Endodermal cell (in vitro differentiated cells): ENCODE data around the gene HSF2. TPM values are rescaled to one million over a fixed set of nuclear protein-coding genes. Genes with fewer than 3 reads are reported as not detected.

ENCODE experiments used
- DNase-seq: peaks from one replicate; pipeline ENCODE4 v3.0.0-alpha.2; 2017
- H3K27ac ChIP-seq: 2 replicates; pipeline ENCODE4 v1.5.1; 2013; ENCODE audit warnings: mild to moderate bottlenecking, low read depth, low read length, moderate library complexity
- H3K27me3 ChIP-seq: 2 replicates; pipeline ENCODE4 v1.6.1; 2013; ENCODE audit warnings: mild to moderate bottlenecking, low read length, moderate library complexity; ENCODE audit not compliant: insufficient read depth, control insufficient read depth, poor library complexity, severe bottlenecking
- H3K36me3 ChIP-seq: 2 replicates; pipeline ENCODE4 v1.7.0; 2013; ENCODE audit warnings: mild to moderate bottlenecking, low read length, moderate library complexity; ENCODE audit not compliant: control insufficient read depth, insufficient read depth
- H3K4me1 ChIP-seq: one replicate; pipeline ENCODE4 v1.7.0; 2013; ENCODE audit warnings: low read length; ENCODE audit not compliant: control insufficient read depth, insufficient read depth
- H3K4me3 ChIP-seq: 2 replicates; pipeline ENCODE4 v1.5.1; 2013; ENCODE audit warnings: mild to moderate bottlenecking, low read length, moderate library complexity
- H3K9ac ChIP-seq: 2 replicates; pipeline ENCODE4 v1.6.1; 2013; ENCODE audit warnings: mild to moderate bottlenecking, low read length, moderate library complexity; ENCODE audit not compliant: poor library complexity, severe bottlenecking; ENCODE audit errors: extremely low read depth
- H3K9me3 ChIP-seq: 2 replicates; pipeline ENCODE4 v1.6.1; 2013; ENCODE audit warnings: mild to moderate bottlenecking, low read length, moderate library complexity; ENCODE audit not compliant: control insufficient read depth
- H3K27ac Mint-ChIP-seq: 2 replicates; pipeline ENCODE4 v1.8.0; 2020; ENCODE audit warnings: mixed read lengths
- H3K27me3 Mint-ChIP-seq: 2 replicates; pipeline ENCODE4 v1.8.0; 2021; ENCODE audit warnings: mild to moderate bottlenecking, mixed read lengths; ENCODE audit not compliant: insufficient read depth
- H3K36me3 Mint-ChIP-seq: 2 replicates; pipeline ENCODE4 v1.8.0; 2020; ENCODE audit warnings: low read depth, mixed read lengths
- H3K4me1 Mint-ChIP-seq: 2 replicates; pipeline ENCODE4 v1.8.0; 2020; ENCODE audit warnings: mixed read lengths
- H3K4me3 Mint-ChIP-seq: 2 replicates; pipeline ENCODE4 v1.8.0; 2020; ENCODE audit warnings: mild to moderate bottlenecking, moderate library complexity, mixed read lengths
- H3K9me3 Mint-ChIP-seq: 2 replicates; pipeline ENCODE4 v1.8.0; 2020; ENCODE audit warnings: mild to moderate bottlenecking, mixed read lengths
- CTCF ChIP-seq: fragments of 200-600 bp; sonication (generic); conservative IDR thresholded peaks from 2 replicates; pipeline ENCODE4 v1.5.0; 2021; ENCODE audit warnings: antibody characterized with exemption, mild to moderate bottlenecking
- WGBS, 2 experiments: methylation state at CpG; one replicate each; pipeline versions ENCODE4 v1.1.5 to v1.1.7; 2013; ENCODE audit warnings: missing lambda C conversion rate in 2 of 2, mixed read lengths in 1 of 2; ENCODE audit not compliant: insufficient coverage in 1 of 2, insufficient read length in 1 of 2; 5-methylcytosine and 5-hydroxymethylcytosine counted together
- total RNA-seq, 2 donors: library from RNA; stranded (reverse); fragmentation: NEBNext Ultra II Directional in 1 of 2; extraction: Animal tissue kit (Norgen Biotek cat#: 25700) in 1 of 2; gene quantifications; 2 replicates in 1 of 2; 3 replicates in 1 of 2; pipeline ENCODE4 v1.2.1, GENCODE V29; 2021

The HSF2 gene
- total RNA-seq, 2 donors from 2014 or later, result 21.0 to 34.2 TPM

- peaks cover 14% of the 10 kb centered on the region for H3K4me1 Mint-ChIP-seq
- no peak for DNase-seq
- Histone ChIP-seq H3K9me3 (no peaks in the 10 kb centered on the region), H3K4me1 (no peaks in the 10 kb centered on the region), H3K4me3 (peak overlapping the region; percentile 91), H3K27me3 (peaks cover 27% of the 10 kb centered on the region), H3K36me3 (no peaks in the 10 kb centered on the region), H3K27ac (no peak overlapping the region), H3K9ac (peak overlapping the region; percentile 89)
- peak overlapping the region; percentile 82 for H3K4me3 Mint-ChIP-seq
- peaks cover 29% of the 10 kb centered on the region for H3K27me3 Mint-ChIP-seq
- H3K9me3 Mint-ChIP-seq, result no peaks in the 10 kb centered on the region
- WGBS, 2 experiments, result 70 to 89% methylated on average over 1 to 4 of the region's 4 CpGs
- H3K27ac Mint-ChIP-seq, result no peak overlapping the region
- H3K36me3 Mint-ChIP-seq, result no peaks in the 10 kb centered on the region
- TF ChIP-seq CTCF, result no peak
Measured at GRCh38 chr6:122400462-122401089, 1.1 kb downstream of the HSF2 start.

- no peaks in the 10 kb centered on the region for H3K4me1 ChIP-seq
- H3K9me3 ChIP-seq, result no peaks in the 10 kb centered on the region
- peak overlapping the region; percentile 91 for H3K4me3 ChIP-seq
- no peak for TF ChIP-seq CTCF
- H3K4me3 Mint-ChIP-seq, result peak overlapping the region; percentile 82
- DNase-seq, result no peak
- H3K36me3 ChIP-seq, result no peaks in the 10 kb centered on the region
- H3K36me3 Mint-ChIP-seq, result no peaks in the 10 kb centered on the region
- no peak overlapping the region for H3K27ac ChIP-seq
- H3K27me3 ChIP-seq, result peaks cover 22% of the 10 kb centered on the region
- H3K27ac Mint-ChIP-seq, result no peak overlapping the region
- WGBS, 2 experiments, result 85 to 93% methylated on average over 2 to 4 of the region's 4 CpGs
- peaks cover 24% of the 10 kb centered on the region for H3K27me3 Mint-ChIP-seq
- H3K4me1 Mint-ChIP-seq, result peaks cover 16% of the 10 kb centered on the region
- no peaks in the 10 kb centered on the region for H3K9me3 Mint-ChIP-seq
- H3K9ac ChIP-seq, result no peak overlapping the region
Measured at GRCh38 chr6:122401104-122401503, 1.7 kb downstream of the HSF2 start.

- TF ChIP-seq CTCF, result no peak
Measured at GRCh38 chr6:122404444-122404843, 5.0 kb downstream of the HSF2 start.

More at GRCh38 chr6:122404444-122404843, 5.0 kb downstream of the HSF2 start:
- no peaks in the 10 kb centered on the region for H3K27me3 Mint-ChIP-seq
- H3K36me3 Mint-ChIP-seq, result no peaks in the 10 kb centered on the region
- peaks cover 19% of the 10 kb centered on the region for H3K4me1 Mint-ChIP-seq
- no peak overlapping the region for H3K9ac ChIP-seq
- no peaks in the 10 kb centered on the region for H3K9me3 Mint-ChIP-seq
- no peak for DNase-seq
- H3K4me1 ChIP-seq, result no peaks in the 10 kb centered on the region
- H3K27me3 ChIP-seq, result no peaks in the 10 kb centered on the region
- H3K4me3 ChIP-seq, result no peak overlapping the region
- H3K27ac Mint-ChIP-seq, result no peak overlapping the region
- 90 to 92% methylated on average over 1 to 2 of the region's 2 CpGs for WGBS, 2 experiments
- no peak overlapping the region for H3K4me3 Mint-ChIP-seq
- H3K36me3 ChIP-seq, result no peaks in the 10 kb centered on the region
- no peaks in the 10 kb centered on the region for H3K9me3 ChIP-seq
- H3K27ac ChIP-seq, result no peak overlapping the region
